AG09319 (cell line): ENCODE data around the gene FAM83C.

Experiments
- DNase-seq: peaks from one replicate; pipeline ENCODE4 v3.0.0-alpha.2; 2010; ENCODE audit warnings: low read depth; ENCODE audit errors: extremely low read depth
- TF ChIP-seq, protein P1 (sequence below): IDR thresholded peaks from 2 replicates; pipeline ENCODE4 v1.5.1; 2011; ENCODE audit warnings: low read depth, mild to moderate bottlenecking, inconsistent platforms, low read length, moderate library complexity

Gene FAM83C

DNA sequence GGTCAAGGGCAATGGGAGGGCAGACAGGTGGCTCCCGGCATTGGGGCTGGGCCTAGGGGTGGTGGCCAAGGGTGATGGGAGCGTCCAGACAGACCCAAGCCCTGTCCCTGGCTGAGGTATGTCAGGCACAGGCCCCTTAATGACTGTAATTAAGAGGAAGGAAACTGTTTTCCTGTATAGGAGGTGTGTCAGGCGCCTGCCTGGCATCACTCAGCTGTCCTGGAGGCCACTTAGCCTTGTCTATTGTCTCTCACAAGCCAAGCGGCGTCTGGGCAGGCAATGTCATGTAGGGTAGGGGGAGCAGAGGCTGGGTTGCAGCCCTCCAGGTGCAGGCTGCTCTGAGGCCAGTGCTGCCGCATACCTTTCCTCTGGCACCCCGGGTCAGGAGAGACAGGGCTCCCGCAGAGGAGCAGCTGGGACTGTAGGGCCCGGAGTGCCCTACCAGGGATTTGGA, 3.9 kb upstream of the FAM83C start:
- DNase-seq, result no peak
- TF ChIP-seq, protein P1, sequence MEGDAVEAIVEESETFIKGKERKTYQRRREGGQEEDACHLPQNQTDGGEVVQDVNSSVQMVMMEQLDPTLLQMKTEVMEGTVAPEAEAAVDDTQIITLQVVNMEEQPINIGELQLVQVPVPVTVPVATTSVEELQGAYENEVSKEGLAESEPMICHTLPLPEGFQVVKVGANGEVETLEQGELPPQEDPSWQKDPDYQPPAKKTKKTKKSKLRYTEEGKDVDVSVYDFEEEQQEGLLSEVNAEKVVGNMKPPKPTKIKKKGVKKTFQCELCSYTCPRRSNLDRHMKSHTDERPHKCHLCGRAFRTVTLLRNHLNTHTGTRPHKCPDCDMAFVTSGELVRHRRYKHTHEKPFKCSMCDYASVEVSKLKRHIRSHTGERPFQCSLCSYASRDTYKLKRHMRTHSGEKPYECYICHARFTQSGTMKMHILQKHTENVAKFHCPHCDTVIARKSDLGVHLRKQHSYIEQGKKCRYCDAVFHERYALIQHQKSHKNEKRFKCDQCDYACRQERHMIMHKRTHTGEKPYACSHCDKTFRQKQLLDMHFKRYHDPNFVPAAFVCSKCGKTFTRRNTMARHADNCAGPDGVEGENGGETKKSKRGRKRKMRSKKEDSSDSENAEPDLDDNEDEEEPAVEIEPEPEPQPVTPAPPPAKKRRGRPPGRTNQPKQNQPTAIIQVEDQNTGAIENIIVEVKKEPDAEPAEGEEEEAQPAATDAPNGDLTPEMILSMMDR, result no peak

- TF ChIP-seq, protein P1, result no peak
- DNase-seq, result no peak
Observed at GRCh38 chr20:35295674-35296073, 3.4 kb upstream of the FAM83C start.

- DNase-seq, result no peak
- TF ChIP-seq, protein P1, result no peak
Observed at GRCh38 chr20:35295058-35295457, 2.8 kb upstream of the FAM83C start.

GRCh38 chr20:35294293-35294685, 2.1 kb upstream of the FAM83C start:
- TF ChIP-seq, protein P1, result no peak
- DNase-seq, result no peak

DNA sequence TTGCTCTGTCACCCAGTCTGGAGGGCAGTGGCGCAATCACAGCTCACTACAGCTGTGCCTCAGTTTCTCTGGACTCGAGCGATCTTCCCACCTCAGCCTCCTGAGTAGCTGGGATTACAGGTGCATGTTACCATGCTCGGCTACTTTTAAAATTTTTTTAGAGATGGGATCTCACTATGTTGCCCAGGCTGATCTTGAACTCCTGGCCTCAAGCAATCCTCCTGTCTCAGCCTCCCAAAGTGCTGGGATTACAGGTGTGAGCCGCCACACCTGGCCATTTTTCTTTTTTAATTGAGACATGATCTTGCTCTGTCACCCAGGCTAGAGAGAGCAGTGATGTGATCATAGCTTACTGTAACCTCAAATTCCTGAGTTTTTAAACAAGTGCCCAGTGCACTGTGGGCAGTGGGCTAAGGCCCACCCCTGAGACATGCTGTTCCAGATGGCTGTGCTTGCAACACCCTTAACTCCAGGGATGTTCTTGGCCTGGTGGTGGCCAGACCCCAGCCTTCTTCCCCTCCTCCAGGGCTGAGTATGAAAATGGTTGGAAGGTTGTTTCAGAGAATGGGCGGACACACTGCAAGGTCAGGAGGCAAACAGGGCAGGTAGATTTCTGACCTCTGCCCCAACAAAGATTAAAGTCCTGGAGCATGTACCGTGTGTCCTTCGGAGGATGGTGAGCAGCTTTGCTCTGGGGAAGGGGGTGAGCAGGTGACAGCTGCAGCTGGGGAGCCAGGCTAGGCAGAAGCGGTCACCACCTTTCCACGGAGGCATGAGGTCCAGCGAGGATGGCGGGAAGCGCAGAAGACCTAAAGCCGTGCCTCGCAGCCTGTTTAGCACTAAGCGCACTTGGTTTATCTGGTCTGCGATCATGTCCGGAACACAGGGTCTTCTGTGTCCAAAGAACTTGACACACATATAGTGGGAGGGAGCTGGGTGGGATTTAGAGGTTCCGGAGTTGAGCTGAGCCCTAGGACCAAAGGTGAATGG, 1.4 kb upstream of the FAM83C start:
- TF ChIP-seq, protein P1, result no peak
- no peak for DNase-seq

GRCh38 chr20:35292504-35293285, 470 bp upstream of the FAM83C start:
- DNase-seq, result no peak
- TF ChIP-seq, protein P1, result no peak
